GM19240 (cell line): ENCODE results near the gene EPAS1.

Experiments used
- DNase-seq: peaks from one replicate; pipeline ENCODE4 v3.0.0; 2011; ENCODE audit warnings: low spot score; ENCODE audit not compliant: insufficient read length

The EPAS1 gene

GRCh38 chr2:46273225-46273863, 23.9 kb upstream of the EPAS1 start:
- DNase-seq: no peak

GRCh38 chr2:46273919-46274318, 23.3 kb upstream of the EPAS1 start:
- no peak for DNase-seq

GRCh38 chr2:46274586-46274985, 22.6 kb upstream of the EPAS1 start:
- DNase-seq: no peak

GRCh38 chr2:46275995-46276394, 21.2 kb upstream of the EPAS1 start:
- DNase-seq: no peak

- no peak for DNase-seq
Observed at GRCh38 chr2:46276642-46277041, 20.6 kb upstream of the EPAS1 start.

- DNase-seq: no peak
Observed at GRCh38 chr2:46277431-46278190, 19.6 kb upstream of the EPAS1 start.

- DNase-seq: no peak
Observed at GRCh38 chr2:46278952-46279351, 18.3 kb upstream of the EPAS1 start.

- DNase-seq: no peak
Observed at GRCh38 chr2:46281939-46282338, 15.3 kb upstream of the EPAS1 start.

- no peak for DNase-seq
Observed at GRCh38 chr2:46283693-46284092, 13.5 kb upstream of the EPAS1 start.

GRCh38 chr2:46284260-46284659, 12.9 kb upstream of the EPAS1 start:
- DNase-seq: no peak

- no peak for DNase-seq
Observed at GRCh38 chr2:46284796-46285195, 12.4 kb upstream of the EPAS1 start.

- no peak for DNase-seq
Observed at GRCh38 chr2:46286715-46287114, 10.5 kb upstream of the EPAS1 start.

- no peak for DNase-seq
Observed at GRCh38 chr2:46290078-46290477, 7.1 kb upstream of the EPAS1 start.

- DNase-seq: no peak
Observed at GRCh38 chr2:46293466-46293865, 3.7 kb upstream of the EPAS1 start.

- no peak for DNase-seq
Observed at GRCh38 chr2:46294176-46294836, 2.9 kb upstream of the EPAS1 start.

GRCh38 chr2:46296216-46296839, 879 bp upstream of the EPAS1 start:
- no peak for DNase-seq

GRCh38 chr2:46297546-46298271, 502 bp downstream of the EPAS1 start:
- DNase-seq: no peak

- DNase-seq: no peak
Observed at GRCh38 chr2:46298272-46298521, 990 bp downstream of the EPAS1 start.

GRCh38 chr2:46298522-46299353, 1.5 kb downstream of the EPAS1 start:
- no peak for DNase-seq

GRCh38 chr2:46299365-46300263, 2.4 kb downstream of the EPAS1 start:
- no peak for DNase-seq
